Panc1 (cell line): ENCODE data around the gene NDNF. TPM values are rescaled to one million over a fixed set of nuclear protein-coding genes. Genes with fewer than 3 reads are reported as not detected.

Experiments
- ATAC-seq: fragments of 200-7000 bp; cut with Tn5 transposase; 2 replicates; pipeline ENCODE4 v1.9.1; 2020; ENCODE audit warnings: mild to moderate bottlenecking, moderate library complexity
- BruUV-seq: library from RNA; stranded (reverse); fragments of 400-500 nt; replicated peaks from 2 replicates; lab custom pipeline; 2021; lab: Mats Ljungman, UMichigan
- CTCF ChIA-PET: fragments of 300-600 bp; sonication (Branson Sonifier 250); formaldehyde crosslinking; loops from one replicate; lab custom pipeline; 2022; ENCODE audit warnings: antibody characterized with exemption; lab: Charles Lee
- POLR2A ChIA-PET: fragments of 300-600 bp; sonication (Branson Sonifier 250); formaldehyde crosslinking; loops from one replicate; lab custom pipeline; 2022; ENCODE audit warnings: antibody characterized with exemption; lab: Charles Lee
- DNase-seq: peaks from one replicate; pipeline ENCODE4 v3.0.0-alpha.2; 2010; ENCODE audit warnings: low read depth, low spot score
- H3K27ac ChIP-seq: 2 replicates; pipeline ENCODE4 v1.5.1; 2011; ENCODE audit warnings: mild to moderate bottlenecking, low read length, inconsistent platforms
- H3K27me3 ChIP-seq: fragments of 200-500 bp; sonication (Bioruptor generic); 2 replicates; pipeline ENCODE4 v1.6.0; 2014; ENCODE audit warnings: low read length, inconsistent platforms; ENCODE audit not compliant: control insufficient read depth, insufficient read depth
- H3K36me3 ChIP-seq: fragments of 200-500 bp; sonication (Bioruptor generic); 2 replicates; pipeline ENCODE4 v1.5.1; 2014; ENCODE audit warnings: inconsistent platforms, mild to moderate bottlenecking, low read length, moderate library complexity; ENCODE audit not compliant: control insufficient read depth, insufficient read depth
- H3K4me1 ChIP-seq: 2 replicates; pipeline ENCODE4 v1.5.1; 2011; ENCODE audit warnings: inconsistent platforms, mild to moderate bottlenecking, low read length, moderate library complexity; ENCODE audit not compliant: control insufficient read depth, insufficient read depth
- H3K4me3 ChIP-seq, 2 experiments: 2 replicates each; pipeline ENCODE4 v1.5.1; 2011 to 2012; ENCODE audit warnings: low read depth in 2 of 2, low read length in 2 of 2, mild to moderate bottlenecking in 2 of 2, inconsistent platforms in 1 of 2, moderate library complexity in 1 of 2
- H3K9me3 ChIP-seq: fragments of 200-500 bp; sonication (Bioruptor generic); 2 replicates; pipeline ENCODE4 v1.5.1; 2014; ENCODE audit warnings: low read depth, mild to moderate bottlenecking, inconsistent platforms, low read length, moderate library complexity; ENCODE audit not compliant: control insufficient read depth, insufficient read depth
- CTCF ChIP-seq: fragments of 450-650 bp; IDR thresholded peaks from 2 replicates; pipeline ENCODE4 v1.5.1; 2017; ENCODE audit warnings: mild to moderate bottlenecking
- POLR2AphosphoS5 ChIP-seq: IDR thresholded peaks from 2 replicates; pipeline ENCODE4 v1.6.1; 2012; ENCODE audit warnings: mild to moderate bottlenecking, low read depth, low read length, moderate library complexity
- REST ChIP-seq, 2 experiments: IDR thresholded peaks; 2 replicates each; pipeline ENCODE4 v1.6.1; 2011 to 2012; ENCODE audit warnings: low read depth in 2 of 2, control low read depth in 1 of 2, low read length in 1 of 2, mild to moderate bottlenecking in 1 of 2, moderate library complexity in 1 of 2; ENCODE audit not compliant: insufficient read depth in 1 of 2
- SIN3A ChIP-seq: IDR thresholded peaks from 2 replicates; pipeline ENCODE4 v1.6.1; 2012; ENCODE audit warnings: low read depth, mild to moderate bottlenecking, low read length, moderate library complexity, borderline replicate concordance; ENCODE audit not compliant: insufficient read depth
- TCF7L2 ChIP-seq: IDR thresholded peaks from 2 replicates; pipeline ENCODE4 v1.6.1; 2011; ENCODE audit warnings: mild to moderate bottlenecking, low read depth, low read length, inconsistent platforms
- in situ Hi-C: cut with HindIII; loops from 2 replicates; pipeline ENCODE4 v1.10.0; 2016; ENCODE audit warnings: low sequenced_read_pairs, low pct_unique_long_range_greater_than_20kb
- intact Hi-C: fragments of 100-400 bp; cut with micrococcal nuclease; formaldehyde crosslinking; loops from one replicate; pipeline ENCODE4 v1.10.0; 2022; ENCODE audit not compliant: unreplicated experiment
- total RNA-seq: library from RNA; stranded (reverse); gene quantifications from one replicate; pipeline ENCODE4 v1.2.1, GENCODE V29; 2021; ENCODE audit not compliant: unreplicated experiment

Gene NDNF
- total RNA-seq, 1 experiment from 2014 or later: 0.10 TPM

- DNase-seq (no peak), ATAC-seq (no peak)
Observed at GRCh38 chr4:121034017-121034416, 38.3 kb downstream of the NDNF start.

DNA sequence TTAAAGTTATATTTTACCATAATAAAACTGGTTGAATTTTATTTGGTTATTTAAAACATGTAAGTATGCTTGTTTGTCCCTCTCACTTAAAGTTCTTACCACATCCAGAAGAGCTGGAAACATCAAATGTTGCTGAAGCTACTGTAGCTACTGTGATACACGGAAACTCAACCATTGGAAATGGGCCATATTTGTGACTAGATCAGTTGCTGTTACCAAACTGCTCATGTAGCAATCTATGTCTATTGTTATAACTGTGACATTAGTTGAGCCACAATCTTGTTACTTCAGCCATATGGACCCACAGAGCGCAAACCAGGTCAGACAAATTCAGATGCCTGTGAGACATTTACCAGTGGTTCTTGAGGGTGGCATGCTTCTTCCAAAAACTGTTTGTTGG is 41.6 kb downstream of the NDNF start:
- DNase-seq (no peak), ATAC-seq (no peak)
- intact Hi-C loops (no loop called here), in situ Hi-C loops (no loop called here)
- Histone ChIP-seq H3K36me3 (no peaks in the 10 kb centered on the region), H3K9me3 (no peaks in the 10 kb centered on the region), H3K27ac (no peak overlapping the region), H3K27me3 (no peaks in the 10 kb centered on the region), H3K4me3 (no peak overlapping the region), H3K4me1 (no peaks in the 10 kb centered on the region)
- TF ChIP-seq SIN3A: no peak
- no peak for TF ChIP-seq CTCF
- TF ChIP-seq TCF7L2: no peak
- TF ChIP-seq POLR2AphosphoS5: no peak
- ChIA-PET CTCF (no interaction called here), POLR2A (no interaction called here)
- no TSS peak for BruUV-seq

More at GRCh38 chr4:121034017-121034416, 38.3 kb downstream of the NDNF start:
- Histone ChIP-seq H3K27me3 (no peaks in the 10 kb centered on the region), H3K4me1 (no peaks in the 10 kb centered on the region), H3K4me3 (no peak overlapping the region), H3K36me3 (no peaks in the 10 kb centered on the region), H3K27ac (no peak overlapping the region), H3K9me3 (no peaks in the 10 kb centered on the region)
- BruUV-seq: no TSS peak
- POLR2A ChIA-PET: no interaction called here
- in situ Hi-C loops: no loop called here
- TF ChIP-seq REST (IDR thresholded peaks at IDR 0.05; ENCODE audit: insufficient read depth in 1 of 2, low read depth in 2 of 2, low read length in 1 of 2) (no peak), POLR2AphosphoS5 (no peak), TCF7L2 (no peak), SIN3A (no peak), CTCF (no peak)
- intact Hi-C loops: no loop called here
- CTCF ChIA-PET: no interaction called here
